HG03442 (cell line): ENCODE data around the gene ARFGEF2.
"Not testable (repeated sequence)": the region's sequence is repeated elsewhere in the genome, so short reads cannot be mapped to it uniquely, and the experiment has no call there.

Source experiments
- ATAC-seq: cut with Tn5 transposase; IDR thresholded peaks from one replicate; pipeline ENCODE4 v1.9.1; 2021; ENCODE audit warnings: mild to moderate bottlenecking, moderate library complexity; ENCODE audit not compliant: unreplicated experiment

The ARFGEF2 gene

GRCh38 chr20:48926821-48927220, 5.3 kb downstream of the ARFGEF2 start:
- ATAC-seq = no peak

GRCh38 chr20:48928832-48929725, 7.6 kb downstream of the ARFGEF2 start:
- no peak for ATAC-seq

GRCh38 chr20:48930035-48930434, 8.5 kb downstream of the ARFGEF2 start:
- no peak for ATAC-seq

- ATAC-seq = no peak
Measured at GRCh38 chr20:48930878-48931277, 9.4 kb downstream of the ARFGEF2 start.

GRCh38 chr20:48931527-48932374, 10.2 kb downstream of the ARFGEF2 start:
- no peak for ATAC-seq

GRCh38 chr20:48932375-48932941, 10.9 kb downstream of the ARFGEF2 start:
- ATAC-seq = no peak

- no peak for ATAC-seq
Measured at GRCh38 chr20:48933017-48933766, 11.7 kb downstream of the ARFGEF2 start.

GRCh38 chr20:48934273-48934877, 12.9 kb downstream of the ARFGEF2 start:
- not testable (repeated sequence) for ATAC-seq

- ATAC-seq = not testable (repeated sequence)
Measured at GRCh38 chr20:48934966-48935365, 13.5 kb downstream of the ARFGEF2 start.

GRCh38 chr20:48936178-48936577, 14.7 kb downstream of the ARFGEF2 start:
- ATAC-seq = not testable (repeated sequence)

GRCh38 chr20:48937674-48938073, 16.2 kb downstream of the ARFGEF2 start:
- ATAC-seq = no peak

- ATAC-seq = no peak
Measured at GRCh38 chr20:48938670-48939069, 17.2 kb downstream of the ARFGEF2 start.

- no peak for ATAC-seq
Measured at GRCh38 chr20:48940170-48940569, 18.7 kb downstream of the ARFGEF2 start.

- ATAC-seq = no peak
Measured at GRCh38 chr20:48941467-48941866, 20.0 kb downstream of the ARFGEF2 start.

- no peak for ATAC-seq
Measured at GRCh38 chr20:48942730-48943129, 21.2 kb downstream of the ARFGEF2 start.

GRCh38 chr20:48944663-48945297, 23.3 kb downstream of the ARFGEF2 start:
- ATAC-seq = no peak

- no peak for ATAC-seq
Measured at GRCh38 chr20:48945840-48946514, 24.5 kb downstream of the ARFGEF2 start.

GRCh38 chr20:48948612-48949011, 27.1 kb downstream of the ARFGEF2 start:
- no peak for ATAC-seq
